Bronchial epithelial cell (primary cell): Measurements from ENCODE around the gene RASSF4. TPM values are rescaled to one million over a fixed set of nuclear protein-coding genes. Genes with fewer than 3 reads are reported as not detected.

Source experiments
- DNase-seq: peaks from one replicate; pipeline ENCODE4 v3.0.0-alpha.2; 2010; ENCODE audit warnings: low read depth
- FAIRE-seq: peaks from 2 replicates; lab custom pipeline; 2011; peaks lifted over from hg19 to GRCh38; lab: Jason Lieb, UNC
- H3K27me3 ChIP-seq: 2 replicates; pipeline ENCODE4 v1.5.1; 2011; ENCODE audit warnings: low read length; ENCODE audit not compliant: control insufficient read depth, insufficient read depth
- H3K36me3 ChIP-seq: 2 replicates; pipeline ENCODE4 v1.5.1; 2011; ENCODE audit warnings: low read length; ENCODE audit not compliant: control insufficient read depth, insufficient read depth
- H3K4me3 ChIP-seq: 2 replicates; pipeline ENCODE4 v1.5.1; 2011; ENCODE audit warnings: mild to moderate bottlenecking, low read depth, low read length, control low read depth
- CTCF ChIP-seq: IDR thresholded peaks from 2 replicates; pipeline ENCODE4 v1.5.1; 2011; ENCODE audit warnings: mild to moderate bottlenecking, moderate library complexity, low read length, control low read depth, inconsistent platforms; ENCODE audit not compliant: insufficient read depth, severe bottlenecking
- total RNA-seq: library from RNA; depleted of rRNA; stranded (reverse); fragments of >200 nt; gene quantifications from 2 replicates; pipeline ENCODE4 v1.2.1, GENCODE V29; 2014

The RASSF4 gene
- total RNA-seq, 1 donor from 2014 or later, result 0.26 TPM

- TF ChIP-seq CTCF, result no peak
- no peaks in the 10 kb centered on the region for H3K36me3 ChIP-seq
- DNase-seq (no peak), FAIRE-seq (peak; percentile 87)
- no peaks in the 10 kb centered on the region for H3K27me3 ChIP-seq
- H3K4me3 ChIP-seq, result no peak overlapping the region
Observed at GRCh38 chr10:44968500-44969400, 9.1 kb downstream of the RASSF4 start.

GRCh38 chr10:44969854-44970253 is 10.3 kb downstream of the RASSF4 start:
- DNase-seq (no peak), FAIRE-seq (no peak)
- no peaks in the 10 kb centered on the region for H3K27me3 ChIP-seq
- TF ChIP-seq CTCF, result no peak
- no peak overlapping the region for H3K4me3 ChIP-seq
- H3K36me3 ChIP-seq, result no peaks in the 10 kb centered on the region

GRCh38 chr10:44970812-44971395 is 11.3 kb downstream of the RASSF4 start:
- FAIRE-seq, result no peak
- TF ChIP-seq CTCF, result no peak
- no peak for DNase-seq
- Histone ChIP-seq H3K27me3 (no peaks in the 10 kb centered on the region), H3K4me3 (no peak overlapping the region), H3K36me3 (no peaks in the 10 kb centered on the region)

GRCh38 chr10:44971434-44971833 is 11.8 kb downstream of the RASSF4 start:
- DNase-seq (no peak), FAIRE-seq (no peak)
- Histone ChIP-seq H3K27me3 (no peaks in the 10 kb centered on the region), H3K4me3 (no peak overlapping the region), H3K36me3 (no peaks in the 10 kb centered on the region)
- no peak for TF ChIP-seq CTCF

- no peak for FAIRE-seq
- no peaks in the 10 kb centered on the region for H3K36me3 ChIP-seq
- TF ChIP-seq CTCF, result no peak
- H3K4me3 ChIP-seq, result no peak overlapping the region
- no peaks in the 10 kb centered on the region for H3K27me3 ChIP-seq
- no peak for DNase-seq
Observed at GRCh38 chr10:44971935-44972757, 12.5 kb downstream of the RASSF4 start.
